ENCODE results near the gene RASD1. TPM values are rescaled to one million over a fixed set of nuclear protein-coding genes. Genes with fewer than 3 reads are reported as not detected.
"Not testable (repeated sequence)": the region's sequence is repeated elsewhere in the genome, so short reads cannot be mapped to it uniquely, and the experiment has no call there.

RASD1 gene
- total RNA-seq, 1 experiment from 2014 or later, result not detected

GRCh38 chr17:17497845-17498520 is 1.8 kb upstream of the RASD1 start:
- no peak for DNase-seq (ENCODE audit: low read depth)

GRCh38 chr17:17497065-17497844 is 1.1 kb upstream of the RASD1 start:
- no peak for DNase-seq (ENCODE audit: low read depth)

GRCh38 chr17:17495536-17496188 is 533 bp downstream of the RASD1 start:
- DNase-seq (ENCODE audit: low read depth), result no peak

- DNase-seq (ENCODE audit: low read depth), result no peak
Observed at GRCh38 chr17:17494870-17495535, 1.2 kb downstream of the RASD1 start.

GRCh38 chr17:17494499-17494869 is 1.7 kb downstream of the RASD1 start:
- DNase-seq (ENCODE audit: low read depth), result no peak

GRCh38 chr17:17493986-17494466 is 2.2 kb downstream of the RASD1 start:
- no peak for DNase-seq (ENCODE audit: low read depth)

- no peak for DNase-seq (ENCODE audit: low read depth)
Observed at GRCh38 chr17:17493249-17493985, 2.8 kb downstream of the RASD1 start.

- no peak for DNase-seq (ENCODE audit: low read depth)
Observed at GRCh38 chr17:17492571-17492970, 3.6 kb downstream of the RASD1 start.

- DNase-seq (ENCODE audit: low read depth), result no peak
Observed at GRCh38 chr17:17492085-17492484, 4.1 kb downstream of the RASD1 start.

- DNase-seq (ENCODE audit: low read depth), result no peak
Observed at GRCh38 chr17:17491546-17491988, 4.6 kb downstream of the RASD1 start.

- DNase-seq (ENCODE audit: low read depth), result no peak
Observed at GRCh38 chr17:17491031-17491471, 5.1 kb downstream of the RASD1 start.

- DNase-seq (ENCODE audit: low read depth), result no peak
Observed at GRCh38 chr17:17487998-17488397, 8.2 kb downstream of the RASD1 start.

- DNase-seq (ENCODE audit: low read depth), result not testable (repeated sequence)
Observed at GRCh38 chr17:17486416-17486815, 9.8 kb downstream of the RASD1 start.

GRCh38 chr17:17485420-17485819 is 10.8 kb downstream of the RASD1 start:
- no peak for DNase-seq (ENCODE audit: low read depth)

- peak; percentile 48 for DNase-seq (ENCODE audit: low read depth)
Observed at GRCh38 chr17:17484451-17484899, 11.7 kb downstream of the RASD1 start.

GRCh38 chr17:17481860-17482259 is 14.3 kb downstream of the RASD1 start:
- no peak for DNase-seq (ENCODE audit: low read depth)

GRCh38 chr17:17480593-17481148 is 15.5 kb downstream of the RASD1 start:
- DNase-seq (ENCODE audit: low read depth), result no peak

- no peak for DNase-seq (ENCODE audit: low read depth)
Observed at GRCh38 chr17:17479209-17479608, 17.0 kb downstream of the RASD1 start.

- DNase-seq (ENCODE audit: low read depth), result peak; percentile 82
Observed at GRCh38 chr17:17476865-17477467, 19.2 kb downstream of the RASD1 start, which contains the start of gene MED9. MED9 (plus strand) TSS chr17:17477000; CDS start chr17:17477042, 42 bp downstream.

- no peak for DNase-seq (ENCODE audit: low read depth)
Observed at GRCh38 chr17:17474341-17474740, 21.9 kb downstream of the RASD1 start.

Measured in HT1080 (cell line).